Measurements from ENCODE around the gene DAP. TPM values are rescaled to one million over a fixed set of nuclear protein-coding genes. Genes with fewer than 3 reads are reported as not detected.

The DAP gene
- total RNA-seq, 1 donor from 2014 or later = 74.4 TPM

DNA sequence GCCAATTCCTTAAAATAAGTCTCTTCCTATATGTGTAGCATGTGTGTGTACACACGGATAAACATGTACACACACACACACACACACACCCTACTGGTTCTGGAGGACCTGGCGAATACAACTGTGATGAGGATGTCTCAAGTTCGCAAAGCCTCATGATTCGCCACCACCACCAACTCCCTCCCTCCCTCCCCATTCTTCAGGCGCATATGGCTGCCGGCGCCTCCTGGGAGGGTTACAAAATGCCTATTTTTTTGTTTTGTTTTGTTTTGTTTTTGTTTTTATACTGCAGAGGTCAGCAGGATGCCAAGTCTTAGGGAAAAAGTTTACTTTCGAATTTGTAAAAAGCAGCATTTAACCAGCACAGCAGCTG lies 88.0 kb downstream of the DAP start:
- Histone ChIP-seq H3K27me3 (no peaks in the 10 kb centered on the region), H3K4me3 (no peak overlapping the region), H3K36me3 (no peaks in the 10 kb centered on the region), H3K27ac (no peak overlapping the region), H3K4me1 (no peaks in the 10 kb centered on the region), H3K9me3 (no peaks in the 10 kb centered on the region)
- intact Hi-C loops (cut with DNase I) = no loop called here
- no peak for DNase-seq (ENCODE audit: extremely low spot score in 2 of 2)
- TF ChIP-seq POLR2A (IDR thresholded peaks at IDR 0.05) = no peak
- TF ChIP-seq, protein P1, sequence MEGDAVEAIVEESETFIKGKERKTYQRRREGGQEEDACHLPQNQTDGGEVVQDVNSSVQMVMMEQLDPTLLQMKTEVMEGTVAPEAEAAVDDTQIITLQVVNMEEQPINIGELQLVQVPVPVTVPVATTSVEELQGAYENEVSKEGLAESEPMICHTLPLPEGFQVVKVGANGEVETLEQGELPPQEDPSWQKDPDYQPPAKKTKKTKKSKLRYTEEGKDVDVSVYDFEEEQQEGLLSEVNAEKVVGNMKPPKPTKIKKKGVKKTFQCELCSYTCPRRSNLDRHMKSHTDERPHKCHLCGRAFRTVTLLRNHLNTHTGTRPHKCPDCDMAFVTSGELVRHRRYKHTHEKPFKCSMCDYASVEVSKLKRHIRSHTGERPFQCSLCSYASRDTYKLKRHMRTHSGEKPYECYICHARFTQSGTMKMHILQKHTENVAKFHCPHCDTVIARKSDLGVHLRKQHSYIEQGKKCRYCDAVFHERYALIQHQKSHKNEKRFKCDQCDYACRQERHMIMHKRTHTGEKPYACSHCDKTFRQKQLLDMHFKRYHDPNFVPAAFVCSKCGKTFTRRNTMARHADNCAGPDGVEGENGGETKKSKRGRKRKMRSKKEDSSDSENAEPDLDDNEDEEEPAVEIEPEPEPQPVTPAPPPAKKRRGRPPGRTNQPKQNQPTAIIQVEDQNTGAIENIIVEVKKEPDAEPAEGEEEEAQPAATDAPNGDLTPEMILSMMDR (IDR thresholded peaks at IDR 0.05) = no peak
- TF ChIP-seq POLR2AphosphoS5 (IDR thresholded peaks at IDR 0.05; ENCODE audit: insufficient read depth in 1 of 2, low read depth in 1 of 2) = no peak

DNA sequence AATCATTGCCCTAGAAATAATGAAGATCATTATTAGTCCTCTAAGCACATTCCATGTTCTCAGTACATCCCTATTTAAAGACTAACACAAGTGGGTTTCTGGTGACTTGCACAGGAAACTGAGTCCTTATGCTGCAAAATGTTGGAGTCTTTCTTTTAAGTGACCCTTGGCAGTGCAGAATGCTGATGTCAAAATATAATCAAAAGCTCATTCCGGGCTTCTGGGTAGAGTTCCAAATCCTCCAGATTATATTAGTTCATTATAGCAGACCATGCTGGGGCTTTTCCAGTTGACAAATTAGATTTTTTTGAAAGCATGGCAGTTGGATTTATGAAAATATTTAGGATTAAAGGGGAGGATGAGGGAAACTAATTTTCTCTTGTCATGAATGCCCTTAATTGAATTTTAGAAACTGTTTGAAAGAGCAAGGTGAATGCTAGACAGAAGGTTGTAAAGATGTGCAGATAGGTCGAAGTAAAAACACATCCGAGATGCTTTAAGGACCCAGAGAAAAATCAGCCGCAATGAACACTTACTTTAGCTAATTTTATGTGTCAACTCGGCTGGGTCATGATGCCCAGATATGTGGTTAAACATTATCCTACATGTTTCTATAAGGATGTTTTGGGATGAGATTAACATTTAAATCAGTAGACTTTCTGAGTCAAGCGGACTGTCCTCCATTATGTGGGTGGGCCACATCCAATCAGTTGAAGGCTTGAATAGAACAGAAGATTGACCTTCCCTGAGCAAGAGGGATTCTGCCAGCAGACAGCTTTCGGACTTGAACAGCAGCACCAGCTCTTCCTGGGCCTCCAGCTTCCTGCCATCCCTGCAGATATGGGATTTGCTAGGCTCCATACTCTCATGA lies 88.7 kb downstream of the DAP start:
- no peak overlapping the region for H3K27ac ChIP-seq
- TF ChIP-seq POLR2A (IDR thresholded peaks at IDR 0.05) (no peak), POLR2AphosphoS5 (IDR thresholded peaks at IDR 0.05; ENCODE audit: insufficient read depth in 1 of 2, low read depth in 1 of 2) (no peak)
- TF ChIP-seq, protein P1 (IDR thresholded peaks at IDR 0.05) = no peak
- no peaks in the 10 kb centered on the region for H3K27me3 ChIP-seq
- H3K9me3 ChIP-seq = no peaks in the 10 kb centered on the region
- DNase-seq (ENCODE audit: extremely low spot score in 2 of 2) = no peak
- no peaks in the 10 kb centered on the region for H3K4me1 ChIP-seq
- intact Hi-C loops (cut with DNase I) = no loop called here
- H3K4me3 ChIP-seq = no peak overlapping the region
- H3K36me3 ChIP-seq = no peaks in the 10 kb centered on the region

DNA sequence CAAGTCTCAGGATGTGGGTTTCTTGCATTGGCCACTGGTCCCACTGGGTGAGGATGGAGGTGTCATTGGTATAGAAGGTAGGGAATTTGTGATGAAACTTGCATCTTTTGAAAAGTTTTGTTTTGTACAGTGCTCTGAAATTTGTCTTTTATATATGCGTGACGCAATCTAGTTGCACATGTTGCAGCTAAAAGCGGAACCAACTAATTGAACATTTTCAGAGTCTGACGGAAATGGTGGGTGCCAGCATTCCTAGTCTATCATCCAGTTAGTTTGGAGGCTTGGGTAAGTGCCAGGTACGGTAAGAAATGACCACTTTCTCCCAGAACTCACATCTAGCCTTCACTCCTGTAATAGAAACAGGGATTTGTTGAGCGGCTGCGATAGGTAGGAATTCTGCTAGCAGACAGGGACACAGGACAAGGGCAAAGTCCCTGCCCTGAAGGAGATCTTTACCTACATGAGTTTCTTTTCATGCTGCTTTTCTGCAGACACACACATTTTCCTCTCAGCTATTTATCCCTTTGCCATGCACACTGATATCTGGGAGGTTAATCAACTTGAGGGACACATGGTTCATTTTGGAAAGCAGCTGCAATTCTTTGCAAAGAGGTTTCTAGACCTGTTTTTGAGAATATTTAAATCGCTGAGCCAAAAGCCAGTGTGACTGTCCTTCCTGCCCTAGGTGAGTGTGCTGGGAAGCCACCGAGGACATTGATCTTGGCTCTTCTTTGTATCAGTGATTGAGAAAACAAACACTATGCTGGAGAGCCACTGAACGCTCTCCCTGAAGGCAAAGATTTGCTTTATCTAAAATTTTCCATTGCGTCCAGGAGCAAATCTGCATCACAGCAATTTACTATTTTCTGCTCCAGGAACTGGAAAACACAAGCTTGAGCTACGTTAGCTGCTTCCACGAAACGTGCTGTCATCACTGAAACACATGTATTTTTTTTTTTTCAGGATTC lies 89.7 kb downstream of the DAP start:
- Histone ChIP-seq H3K27ac (no peak overlapping the region), H3K9me3 (no peaks in the 10 kb centered on the region), H3K4me1 (no peaks in the 10 kb centered on the region), H3K27me3 (no peaks in the 10 kb centered on the region), H3K36me3 (no peaks in the 10 kb centered on the region), H3K4me3 (no peak overlapping the region)
- intact Hi-C loops (cut with DNase I) = no loop called here
- no peak for DNase-seq (ENCODE audit: extremely low spot score in 2 of 2)
- no peak for TF ChIP-seq POLR2A (IDR thresholded peaks at IDR 0.05)
- TF ChIP-seq POLR2AphosphoS5 (IDR thresholded peaks at IDR 0.05; ENCODE audit: insufficient read depth in 1 of 2, low read depth in 1 of 2) = no peak
- TF ChIP-seq, protein P1 (IDR thresholded peaks at IDR 0.05) = no peak

DNA sequence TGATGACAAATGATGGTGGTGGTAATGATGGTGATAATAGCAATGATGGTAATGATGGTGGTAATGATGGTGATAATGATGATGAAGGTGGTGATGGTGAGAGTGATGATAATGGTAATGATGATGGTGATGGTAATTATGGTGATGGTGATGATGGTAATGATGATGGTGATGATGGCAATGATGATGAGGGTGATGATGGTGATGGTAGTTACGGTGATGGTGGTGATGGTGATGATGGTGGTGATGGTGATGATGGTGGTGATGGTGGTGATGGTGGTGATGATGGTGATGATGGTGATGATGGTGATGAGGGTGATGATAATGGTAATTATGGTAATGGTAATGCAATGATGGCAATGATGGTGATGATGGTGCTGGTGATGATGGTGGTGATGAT lies 91.1 kb downstream of the DAP start:
- no peaks in the 10 kb centered on the region for H3K36me3 ChIP-seq
- DNase-seq (ENCODE audit: extremely low spot score in 2 of 2) = no peak
- no peaks in the 10 kb centered on the region for H3K4me1 ChIP-seq
- no peaks in the 10 kb centered on the region for H3K27me3 ChIP-seq
- intact Hi-C loops (cut with DNase I) = no loop called here
- H3K9me3 ChIP-seq = no peaks in the 10 kb centered on the region
- no peak for TF ChIP-seq POLR2AphosphoS5 (IDR thresholded peaks at IDR 0.05; ENCODE audit: insufficient read depth in 1 of 2, low read depth in 1 of 2)
- no peak for TF ChIP-seq POLR2A (IDR thresholded peaks at IDR 0.05)
- TF ChIP-seq, protein P1 (IDR thresholded peaks at IDR 0.05) = no peak
- H3K4me3 ChIP-seq = no peak overlapping the region
- H3K27ac ChIP-seq = no peak overlapping the region
